HG03135 (cell line): Measurements from ENCODE around the gene KIAA0586.
"Not testable (repeated sequence)": the region's sequence is repeated elsewhere in the genome, so short reads cannot be mapped to it uniquely, and the experiment has no call there.

Experiments used
- ATAC-seq: cut with Tn5 transposase; IDR thresholded peaks from one replicate; pipeline ENCODE4 v1.9.1; 2021; ENCODE audit warnings: mild to moderate bottlenecking, moderate library complexity; ENCODE audit not compliant: unreplicated experiment

The KIAA0586 gene

DNA sequence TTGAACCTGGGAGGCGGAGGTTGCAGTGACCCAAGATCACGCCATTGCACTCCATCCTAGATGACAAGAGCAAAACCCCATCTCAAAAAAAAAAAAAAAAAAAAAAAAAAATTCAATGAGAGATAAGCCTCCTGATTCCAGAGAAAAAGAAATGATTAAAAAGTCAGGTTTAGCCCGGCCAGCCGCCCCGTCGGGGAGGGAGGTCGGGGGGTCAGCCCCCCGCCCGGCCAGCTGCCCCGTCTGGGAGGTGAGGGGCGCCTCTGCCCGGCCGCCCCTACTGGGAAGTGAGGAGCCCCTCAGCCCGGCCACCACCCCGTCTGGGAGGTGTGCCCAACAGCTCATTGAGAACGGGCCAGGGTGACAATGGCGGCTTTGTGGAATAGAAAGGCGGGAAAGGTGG is 160.8 kb downstream of the KIAA0586 start:
- ATAC-seq = not testable (repeated sequence)

DNA sequence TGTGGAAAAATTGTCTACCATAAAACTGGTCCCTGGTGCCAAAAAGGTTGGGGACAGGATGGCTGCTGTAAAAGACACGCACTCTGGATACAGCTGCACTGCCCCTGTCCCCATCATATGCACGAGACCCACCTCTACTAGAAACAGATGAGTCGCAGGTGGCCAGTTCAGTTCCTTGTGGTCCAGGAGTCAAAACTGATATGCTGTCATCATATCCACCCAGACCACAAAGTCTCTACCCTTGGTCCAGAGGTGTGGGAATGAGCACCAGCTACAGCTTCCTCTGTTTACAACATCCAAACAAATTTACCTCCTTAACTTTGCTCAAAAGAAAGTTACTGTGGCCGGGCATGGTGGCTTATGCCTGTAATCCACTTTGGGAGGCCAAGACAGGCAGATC is 166.5 kb downstream of the KIAA0586 start:
- no peak for ATAC-seq

- no peak for ATAC-seq
Observed at GRCh38 chr14:58597041-58597440, 169.5 kb downstream of the KIAA0586 start.

DNA sequence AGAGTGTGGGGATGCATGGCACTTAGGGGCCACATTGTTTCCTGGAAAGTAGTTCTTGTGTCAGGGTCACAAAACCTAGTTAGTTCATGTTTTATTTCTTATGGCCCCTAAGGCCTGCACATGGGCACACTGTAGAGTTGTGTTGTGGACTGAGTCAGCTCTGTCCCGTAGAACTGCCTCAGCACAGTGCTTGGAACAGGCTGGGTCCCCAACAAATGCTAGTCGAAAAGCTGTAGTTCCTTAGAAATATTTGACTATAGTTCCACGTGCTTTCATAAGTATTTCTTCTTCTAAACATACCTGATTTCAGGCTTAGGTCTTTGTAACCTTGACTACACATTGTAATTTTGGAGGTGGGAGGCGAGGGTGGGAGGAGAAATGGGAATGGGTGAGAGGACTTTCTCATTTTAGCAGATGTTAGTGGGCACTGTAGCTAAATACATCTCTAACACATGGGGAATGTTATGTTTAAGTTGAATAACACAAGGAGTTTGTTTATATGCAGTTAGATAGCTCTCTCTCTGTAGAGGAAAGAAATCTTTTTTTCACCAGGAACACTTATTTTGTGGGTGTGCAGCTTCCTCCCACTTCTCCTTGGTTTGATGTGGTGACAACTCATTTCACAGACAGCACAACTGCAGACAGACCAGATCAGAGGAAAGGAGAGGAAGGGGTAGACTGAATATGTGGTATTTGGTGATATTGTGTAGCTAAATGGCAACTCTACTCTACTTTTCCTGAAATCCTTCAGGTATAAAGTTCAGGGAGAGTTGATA is 170.7 kb downstream of the KIAA0586 start:
- no peak for ATAC-seq

GRCh38 chr14:58598804-58599525 is 171.4 kb downstream of the KIAA0586 start:
- ATAC-seq = no peak

DNA sequence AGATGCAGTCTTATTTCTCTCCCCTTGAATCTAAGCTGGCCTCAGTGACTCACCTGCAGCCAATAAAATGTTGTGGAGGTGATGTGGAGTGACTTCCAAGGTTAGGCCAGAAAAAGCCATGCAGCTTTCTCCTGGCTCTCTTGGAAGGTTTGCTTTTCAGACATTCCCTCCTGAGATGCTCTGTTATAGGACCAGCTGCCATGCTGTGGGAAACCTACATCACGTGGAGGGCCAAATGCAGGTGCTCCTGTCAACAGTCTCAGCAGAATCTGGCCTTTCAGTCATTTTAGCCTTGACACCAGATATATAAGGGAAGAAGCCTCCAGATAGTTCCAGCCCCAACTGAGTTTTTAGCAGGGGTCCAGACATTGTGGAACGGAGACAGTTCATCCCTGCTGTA is 172.2 kb downstream of the KIAA0586 start:
- no peak for ATAC-seq
